ENCODE data around the gene TEX26.

DNA sequence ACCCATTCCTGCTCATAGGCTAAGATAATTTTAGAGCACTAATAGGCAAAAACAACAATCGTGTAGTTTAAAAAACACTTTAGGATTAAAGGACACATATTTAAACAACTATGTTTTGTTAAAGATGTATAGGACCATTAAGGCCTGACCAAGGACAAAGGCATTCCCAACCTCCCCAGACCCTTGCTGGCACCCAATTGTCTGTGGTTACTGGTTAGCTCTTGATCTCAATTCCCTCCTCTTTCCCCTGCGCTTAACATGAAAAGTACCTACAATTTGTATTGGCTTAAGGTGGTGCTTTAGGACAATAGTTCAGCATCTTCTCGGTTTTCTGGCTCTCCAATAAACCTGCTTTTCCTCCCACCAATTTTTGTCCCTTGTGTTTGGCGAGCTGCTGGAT lies 51.0 kb downstream of the TEX26 start:
- no peak for TF ChIP-seq PTBP1 (IDR thresholded peaks at IDR 0.05; ENCODE audit: low read depth, low read length)
- TF ChIP-seq EHMT2 (IDR thresholded peaks at IDR 0.05), result no peak
- no peak for TF ChIP-seq NCOA6 (IDR thresholded peaks at IDR 0.05)
- no peak for TF ChIP-seq HCFC1 (IDR thresholded peaks at IDR 0.05; ENCODE audit: low read depth, low read length)
- TF ChIP-seq, protein P1, sequence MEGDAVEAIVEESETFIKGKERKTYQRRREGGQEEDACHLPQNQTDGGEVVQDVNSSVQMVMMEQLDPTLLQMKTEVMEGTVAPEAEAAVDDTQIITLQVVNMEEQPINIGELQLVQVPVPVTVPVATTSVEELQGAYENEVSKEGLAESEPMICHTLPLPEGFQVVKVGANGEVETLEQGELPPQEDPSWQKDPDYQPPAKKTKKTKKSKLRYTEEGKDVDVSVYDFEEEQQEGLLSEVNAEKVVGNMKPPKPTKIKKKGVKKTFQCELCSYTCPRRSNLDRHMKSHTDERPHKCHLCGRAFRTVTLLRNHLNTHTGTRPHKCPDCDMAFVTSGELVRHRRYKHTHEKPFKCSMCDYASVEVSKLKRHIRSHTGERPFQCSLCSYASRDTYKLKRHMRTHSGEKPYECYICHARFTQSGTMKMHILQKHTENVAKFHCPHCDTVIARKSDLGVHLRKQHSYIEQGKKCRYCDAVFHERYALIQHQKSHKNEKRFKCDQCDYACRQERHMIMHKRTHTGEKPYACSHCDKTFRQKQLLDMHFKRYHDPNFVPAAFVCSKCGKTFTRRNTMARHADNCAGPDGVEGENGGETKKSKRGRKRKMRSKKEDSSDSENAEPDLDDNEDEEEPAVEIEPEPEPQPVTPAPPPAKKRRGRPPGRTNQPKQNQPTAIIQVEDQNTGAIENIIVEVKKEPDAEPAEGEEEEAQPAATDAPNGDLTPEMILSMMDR (IDR thresholded peaks at IDR 0.05 in 2 of 3, conservative IDR thresholded peaks at IDR 0.05 in 1 of 3; ENCODE audit: insufficient read depth in 2 of 3, low read depth in 1 of 3, low read length in 3 of 3), result no peak
- TF ChIP-seq, protein P2, sequence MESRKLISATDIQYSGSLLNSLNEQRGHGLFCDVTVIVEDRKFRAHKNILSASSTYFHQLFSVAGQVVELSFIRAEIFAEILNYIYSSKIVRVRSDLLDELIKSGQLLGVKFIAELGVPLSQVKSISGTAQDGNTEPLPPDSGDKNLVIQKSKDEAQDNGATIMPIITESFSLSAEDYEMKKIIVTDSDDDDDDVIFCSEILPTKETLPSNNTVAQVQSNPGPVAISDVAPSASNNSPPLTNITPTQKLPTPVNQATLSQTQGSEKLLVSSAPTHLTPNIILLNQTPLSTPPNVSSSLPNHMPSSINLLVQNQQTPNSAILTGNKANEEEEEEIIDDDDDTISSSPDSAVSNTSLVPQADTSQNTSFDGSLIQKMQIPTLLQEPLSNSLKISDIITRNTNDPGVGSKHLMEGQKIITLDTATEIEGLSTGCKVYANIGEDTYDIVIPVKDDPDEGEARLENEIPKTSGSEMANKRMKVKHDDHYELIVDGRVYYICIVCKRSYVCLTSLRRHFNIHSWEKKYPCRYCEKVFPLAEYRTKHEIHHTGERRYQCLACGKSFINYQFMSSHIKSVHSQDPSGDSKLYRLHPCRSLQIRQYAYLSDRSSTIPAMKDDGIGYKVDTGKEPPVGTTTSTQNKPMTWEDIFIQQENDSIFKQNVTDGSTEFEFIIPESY (CRISPR knock-in tag; IDR thresholded peaks at IDR 0.05), result no peak
- no peak for TF ChIP-seq CEBPB (tag; IDR thresholded peaks at IDR 0.05)
- TF ChIP-seq ZNF253 (CRISPR knock-in tag; conservative IDR thresholded peaks at IDR 0.05), result no peak
- TF ChIP-seq, protein P3, sequence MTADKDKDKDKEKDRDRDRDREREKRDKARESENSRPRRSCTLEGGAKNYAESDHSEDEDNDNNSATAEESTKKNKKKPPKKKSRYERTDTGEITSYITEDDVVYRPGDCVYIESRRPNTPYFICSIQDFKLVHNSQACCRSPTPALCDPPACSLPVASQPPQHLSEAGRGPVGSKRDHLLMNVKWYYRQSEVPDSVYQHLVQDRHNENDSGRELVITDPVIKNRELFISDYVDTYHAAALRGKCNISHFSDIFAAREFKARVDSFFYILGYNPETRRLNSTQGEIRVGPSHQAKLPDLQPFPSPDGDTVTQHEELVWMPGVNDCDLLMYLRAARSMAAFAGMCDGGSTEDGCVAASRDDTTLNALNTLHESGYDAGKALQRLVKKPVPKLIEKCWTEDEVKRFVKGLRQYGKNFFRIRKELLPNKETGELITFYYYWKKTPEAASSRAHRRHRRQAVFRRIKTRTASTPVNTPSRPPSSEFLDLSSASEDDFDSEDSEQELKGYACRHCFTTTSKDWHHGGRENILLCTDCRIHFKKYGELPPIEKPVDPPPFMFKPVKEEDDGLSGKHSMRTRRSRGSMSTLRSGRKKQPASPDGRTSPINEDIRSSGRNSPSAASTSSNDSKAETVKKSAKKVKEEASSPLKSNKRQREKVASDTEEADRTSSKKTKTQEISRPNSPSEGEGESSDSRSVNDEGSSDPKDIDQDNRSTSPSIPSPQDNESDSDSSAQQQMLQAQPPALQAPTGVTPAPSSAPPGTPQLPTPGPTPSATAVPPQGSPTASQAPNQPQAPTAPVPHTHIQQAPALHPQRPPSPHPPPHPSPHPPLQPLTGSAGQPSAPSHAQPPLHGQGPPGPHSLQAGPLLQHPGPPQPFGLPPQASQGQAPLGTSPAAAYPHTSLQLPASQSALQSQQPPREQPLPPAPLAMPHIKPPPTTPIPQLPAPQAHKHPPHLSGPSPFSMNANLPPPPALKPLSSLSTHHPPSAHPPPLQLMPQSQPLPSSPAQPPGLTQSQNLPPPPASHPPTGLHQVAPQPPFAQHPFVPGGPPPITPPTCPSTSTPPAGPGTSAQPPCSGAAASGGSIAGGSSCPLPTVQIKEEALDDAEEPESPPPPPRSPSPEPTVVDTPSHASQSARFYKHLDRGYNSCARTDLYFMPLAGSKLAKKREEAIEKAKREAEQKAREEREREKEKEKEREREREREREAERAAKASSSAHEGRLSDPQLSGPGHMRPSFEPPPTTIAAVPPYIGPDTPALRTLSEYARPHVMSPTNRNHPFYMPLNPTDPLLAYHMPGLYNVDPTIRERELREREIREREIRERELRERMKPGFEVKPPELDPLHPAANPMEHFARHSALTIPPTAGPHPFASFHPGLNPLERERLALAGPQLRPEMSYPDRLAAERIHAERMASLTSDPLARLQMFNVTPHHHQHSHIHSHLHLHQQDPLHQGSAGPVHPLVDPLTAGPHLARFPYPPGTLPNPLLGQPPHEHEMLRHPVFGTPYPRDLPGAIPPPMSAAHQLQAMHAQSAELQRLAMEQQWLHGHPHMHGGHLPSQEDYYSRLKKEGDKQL (CRISPR knock-in tag; IDR thresholded peaks at IDR 0.05; ENCODE audit: borderline replicate concordance), result no peak
- no peak for TF ChIP-seq RBM17 (IDR thresholded peaks at IDR 0.05; ENCODE audit: borderline replicate concordance, low read depth, low read length)
- TF ChIP-seq RFX5 (IDR thresholded peaks at IDR 0.05; ENCODE audit: low read depth, low read length), result no peak
- TF ChIP-seq, protein P4, sequence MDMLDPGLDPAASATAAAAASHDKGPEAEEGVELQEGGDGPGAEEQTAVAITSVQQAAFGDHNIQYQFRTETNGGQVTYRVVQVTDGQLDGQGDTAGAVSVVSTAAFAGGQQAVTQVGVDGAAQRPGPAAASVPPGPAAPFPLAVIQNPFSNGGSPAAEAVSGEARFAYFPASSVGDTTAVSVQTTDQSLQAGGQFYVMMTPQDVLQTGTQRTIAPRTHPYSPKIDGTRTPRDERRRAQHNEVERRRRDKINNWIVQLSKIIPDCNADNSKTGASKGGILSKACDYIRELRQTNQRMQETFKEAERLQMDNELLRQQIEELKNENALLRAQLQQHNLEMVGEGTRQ (CRISPR knock-in tag; IDR thresholded peaks at IDR 0.05), result no peak
- no peak for TF ChIP-seq RNF2 (IDR thresholded peaks at IDR 0.05)
- TF ChIP-seq, protein P5, sequence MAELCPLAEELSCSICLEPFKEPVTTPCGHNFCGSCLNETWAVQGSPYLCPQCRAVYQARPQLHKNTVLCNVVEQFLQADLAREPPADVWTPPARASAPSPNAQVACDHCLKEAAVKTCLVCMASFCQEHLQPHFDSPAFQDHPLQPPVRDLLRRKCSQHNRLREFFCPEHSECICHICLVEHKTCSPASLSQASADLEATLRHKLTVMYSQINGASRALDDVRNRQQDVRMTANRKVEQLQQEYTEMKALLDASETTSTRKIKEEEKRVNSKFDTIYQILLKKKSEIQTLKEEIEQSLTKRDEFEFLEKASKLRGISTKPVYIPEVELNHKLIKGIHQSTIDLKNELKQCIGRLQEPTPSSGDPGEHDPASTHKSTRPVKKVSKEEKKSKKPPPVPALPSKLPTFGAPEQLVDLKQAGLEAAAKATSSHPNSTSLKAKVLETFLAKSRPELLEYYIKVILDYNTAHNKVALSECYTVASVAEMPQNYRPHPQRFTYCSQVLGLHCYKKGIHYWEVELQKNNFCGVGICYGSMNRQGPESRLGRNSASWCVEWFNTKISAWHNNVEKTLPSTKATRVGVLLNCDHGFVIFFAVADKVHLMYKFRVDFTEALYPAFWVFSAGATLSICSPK (IDR thresholded peaks at IDR 0.05; ENCODE audit: borderline replicate concordance), result no peak

Data from K562 (cell line).